Measurements from ENCODE around the gene SYT8. TPM values are rescaled to one million over a fixed set of nuclear protein-coding genes. Genes with fewer than 3 reads are reported as not detected.
"Not testable (repeated sequence)": the region's sequence is repeated elsewhere in the genome, so short reads cannot be mapped to it uniquely, and the experiment has no call there.

Gene SYT8
- total RNA-seq, 1 donor from 2014 or later = not detected

GRCh38 chr11:1877211-1878136 lies 42.7 kb downstream of the SYT8 start:
- peaks cover 2% of the 10 kb centered on the region for H3K36me3 Mint-ChIP-seq (ENCODE audit: low read depth)
- no peak for DNase-seq
- intact Hi-C loops (cut with micrococcal nuclease) = no loop called here
- no peak overlapping the region for H3K4me3 Mint-ChIP-seq
- H3K27me3 Mint-ChIP-seq = no peaks in the 10 kb centered on the region
- H3K27ac Mint-ChIP-seq = peak overlapping the region; percentile 40
- no peaks in the 10 kb centered on the region for H3K9me3 Mint-ChIP-seq
- peaks cover 7% of the 10 kb centered on the region for H3K4me1 Mint-ChIP-seq

- Mint-ChIP-seq H3K4me3 (no peak overlapping the region), H3K4me1 (peaks cover 7% of the 10 kb centered on the region), H3K27ac (no peak overlapping the region), H3K27me3 (no peaks in the 10 kb centered on the region), H3K9me3 (no peaks in the 10 kb centered on the region), H3K36me3 (ENCODE audit: low read depth) (peaks cover 2% of the 10 kb centered on the region)
- intact Hi-C loops (cut with micrococcal nuclease) = no loop called here
- no peak for DNase-seq
Observed at GRCh38 chr11:1878137-1879031, 43.6 kb downstream of the SYT8 start.

- no peaks in the 10 kb centered on the region for H3K27me3 Mint-ChIP-seq
- no peaks in the 10 kb centered on the region for H3K9me3 Mint-ChIP-seq
- H3K36me3 Mint-ChIP-seq (ENCODE audit: low read depth) = peaks cover 2% of the 10 kb centered on the region
- no peak for DNase-seq
- H3K4me3 Mint-ChIP-seq = no peak overlapping the region
- no peak overlapping the region for H3K27ac Mint-ChIP-seq
- intact Hi-C loops (cut with micrococcal nuclease) = no loop called here
- peaks cover 5% of the 10 kb centered on the region for H3K4me1 Mint-ChIP-seq
Observed at GRCh38 chr11:1879342-1879940, 44.7 kb downstream of the SYT8 start.

DNA sequence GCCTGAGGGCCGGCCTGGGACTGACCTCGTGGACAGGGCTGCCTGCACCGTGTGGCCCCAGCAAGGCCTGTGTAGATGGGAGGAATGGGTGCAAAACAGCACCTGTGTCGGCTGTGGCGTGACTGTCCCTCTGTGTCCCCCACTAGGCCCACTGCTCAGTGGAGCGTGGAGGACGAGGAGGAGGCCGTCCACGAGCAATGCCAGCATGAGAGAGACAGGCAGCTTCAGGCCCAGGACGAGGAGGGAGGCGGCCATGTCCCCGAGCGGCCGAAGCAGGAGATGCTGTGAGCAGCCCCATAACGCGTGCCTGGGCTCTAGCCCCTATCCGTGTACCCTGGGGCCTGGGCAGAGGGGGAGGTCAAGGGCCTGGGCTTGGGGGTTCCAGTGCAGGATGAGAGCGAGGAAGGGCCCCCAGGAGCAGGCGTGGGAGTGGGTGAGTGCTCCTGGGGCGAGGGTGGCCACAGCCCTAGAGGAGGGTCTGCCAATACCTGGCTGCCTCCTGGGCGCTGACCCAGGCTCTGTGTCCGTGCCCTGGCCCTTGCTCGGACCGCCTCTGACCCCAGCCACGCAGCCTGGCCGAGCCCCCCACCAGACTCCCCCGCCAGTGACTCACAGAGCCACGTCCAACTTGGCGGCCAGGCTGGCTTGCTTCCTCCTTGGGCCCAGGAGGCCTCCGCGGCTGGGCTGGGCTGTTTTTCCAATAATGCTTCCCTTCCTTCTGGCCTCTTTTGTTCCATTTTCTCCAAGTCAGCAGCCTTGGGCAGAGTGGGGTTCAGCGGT lies 45.3 kb downstream of the SYT8 start:
- intact Hi-C loops (cut with micrococcal nuclease) = loop anchor here (5.0 kb wide), 2 partner anchors 37 to 272 kb away; partner anchors contain the start of gene TNNT3
- Mint-ChIP-seq H3K9me3 (no peaks in the 10 kb centered on the region), H3K4me1 (peaks cover 5% of the 10 kb centered on the region), H3K27me3 (no peaks in the 10 kb centered on the region), H3K27ac (no peak overlapping the region), H3K4me3 (no peak overlapping the region), H3K36me3 (ENCODE audit: low read depth) (peaks cover 2% of the 10 kb centered on the region)
- DNase-seq = no peak

DNA sequence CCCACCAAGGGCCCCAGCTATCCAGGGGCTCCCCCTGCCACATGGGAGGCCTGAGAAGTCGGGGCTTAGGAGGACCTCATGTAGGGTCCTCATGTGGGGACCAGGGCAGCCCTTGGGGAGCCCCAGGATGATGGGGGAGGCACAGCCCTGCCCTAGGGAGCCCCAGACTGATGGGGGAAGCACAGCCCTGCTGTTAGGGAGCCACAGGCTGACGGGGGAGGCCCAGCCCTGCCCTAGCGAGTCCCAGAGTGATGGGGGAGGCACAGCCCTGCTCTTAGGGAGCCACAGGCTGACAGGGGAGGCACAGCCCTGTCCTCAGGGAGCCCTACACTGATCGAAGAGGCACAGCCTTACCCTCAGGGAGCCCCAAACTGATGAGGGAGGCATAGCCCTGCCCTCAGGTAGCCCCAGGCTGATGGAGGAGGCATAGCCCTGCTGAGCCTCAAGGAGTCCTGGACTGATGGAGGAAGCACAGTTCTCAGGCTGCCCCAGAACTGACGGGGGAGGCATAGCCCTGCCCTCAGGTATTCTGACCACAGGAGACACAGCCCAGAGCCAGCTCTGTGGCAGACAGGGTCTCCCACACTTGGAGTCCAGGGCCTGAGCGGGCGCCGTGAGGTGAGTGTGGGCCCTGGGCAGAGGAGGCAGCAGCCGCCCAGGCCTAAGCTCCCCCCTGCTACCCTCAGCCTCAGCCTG lies 46.1 kb downstream of the SYT8 start:
- DNase-seq = peak; percentile 56
- peaks cover 2% of the 10 kb centered on the region for H3K36me3 Mint-ChIP-seq (ENCODE audit: low read depth)
- H3K4me1 Mint-ChIP-seq = peaks cover 4% of the 10 kb centered on the region
- no peaks in the 10 kb centered on the region for H3K27me3 Mint-ChIP-seq
- no peak overlapping the region for H3K4me3 Mint-ChIP-seq
- H3K27ac Mint-ChIP-seq = no peak overlapping the region
- intact Hi-C loops (cut with micrococcal nuclease) = loop anchor here (5.0 kb wide), 2 partner anchors 36 to 271 kb away; partner anchors contain the start of gene TNNT3
- no peaks in the 10 kb centered on the region for H3K9me3 Mint-ChIP-seq

DNA sequence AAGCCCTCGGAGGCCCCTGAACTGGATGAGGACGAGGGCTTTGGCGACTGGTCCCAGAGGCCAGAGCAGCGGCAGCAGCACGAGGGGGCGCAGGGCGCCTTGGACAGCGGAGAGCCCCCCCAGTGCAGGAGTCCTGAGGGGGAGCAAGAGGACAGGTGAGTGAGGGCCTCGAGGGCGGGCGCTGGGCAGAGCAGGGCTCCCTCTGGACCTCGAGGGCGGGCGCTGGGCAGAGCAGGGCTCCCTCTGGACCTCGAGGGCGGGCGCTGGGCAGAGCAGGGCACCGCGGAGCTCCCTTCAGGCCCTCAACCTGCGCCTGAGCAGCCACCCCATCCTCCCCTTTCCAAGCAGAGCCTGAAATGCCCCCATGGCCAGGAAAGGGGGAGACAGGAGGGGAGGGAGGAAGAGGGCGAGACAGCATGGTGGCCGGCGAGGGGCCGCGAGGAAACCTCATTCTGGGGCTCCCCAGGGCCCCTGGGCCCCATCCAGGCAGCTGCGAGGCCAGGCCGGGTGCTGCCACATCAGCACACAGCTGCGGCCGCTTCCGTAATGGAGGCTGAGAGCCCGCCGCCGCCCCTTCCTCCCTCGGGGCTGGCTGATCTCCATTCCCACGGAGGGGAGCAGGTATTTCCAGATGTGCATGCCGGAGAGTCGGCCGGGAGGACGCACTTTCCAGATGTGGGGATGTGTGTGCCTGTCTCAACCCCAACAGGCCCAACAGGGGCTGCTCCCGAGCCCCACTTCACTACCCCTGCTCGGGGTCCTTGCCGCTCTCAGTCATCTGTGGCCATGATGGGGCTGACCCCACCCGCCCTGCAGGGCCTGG lies 46.9 kb downstream of the SYT8 start:
- DNase-seq = peak; percentile 58
- intact Hi-C loops (cut with micrococcal nuclease) = loop anchor here (5.0 kb wide), 2 partner anchors 36 to 271 kb away; partner anchors contain the start of gene TNNT3
- Mint-ChIP-seq H3K4me1 (peaks cover 4% of the 10 kb centered on the region), H3K27ac (no peak overlapping the region), H3K27me3 (no peaks in the 10 kb centered on the region), H3K9me3 (no peaks in the 10 kb centered on the region), H3K4me3 (no peak overlapping the region), H3K36me3 (ENCODE audit: low read depth) (peaks cover 2% of the 10 kb centered on the region)

GRCh38 chr11:1882265-1883238 lies 47.8 kb downstream of the SYT8 start:
- H3K27me3 Mint-ChIP-seq = no peaks in the 10 kb centered on the region
- H3K27ac Mint-ChIP-seq = no peak overlapping the region
- H3K9me3 Mint-ChIP-seq = no peaks in the 10 kb centered on the region
- peak; percentile 92 for DNase-seq
- intact Hi-C loops (cut with micrococcal nuclease) = loop anchor here (5.0 kb wide), 2 partner anchors 35 to 270 kb away; partner anchors contain the start of gene TNNT3
- H3K4me3 Mint-ChIP-seq = no peak overlapping the region
- H3K36me3 Mint-ChIP-seq (ENCODE audit: low read depth) = peaks cover 8% of the 10 kb centered on the region
- H3K4me1 Mint-ChIP-seq = peaks cover 5% of the 10 kb centered on the region

- Mint-ChIP-seq H3K36me3 (ENCODE audit: low read depth) (peaks cover 15% of the 10 kb centered on the region), H3K27me3 (no peaks in the 10 kb centered on the region)
Observed at GRCh38 chr11:1883346-1884302, 48.8 kb downstream of the SYT8 start.

GRCh38 chr11:1884303-1884700 lies 49.5 kb downstream of the SYT8 start:
- DNase-seq = no peak
- no peaks in the 10 kb centered on the region for H3K9me3 Mint-ChIP-seq
- H3K36me3 Mint-ChIP-seq (ENCODE audit: low read depth) = peaks cover 19% of the 10 kb centered on the region
- no peak overlapping the region for H3K27ac Mint-ChIP-seq
- intact Hi-C loops (cut with micrococcal nuclease) = loop anchor here (5.0 kb wide), 2 partner anchors 33 to 268 kb away; partner anchors contain the start of gene TNNT3
- H3K4me3 Mint-ChIP-seq = no peak overlapping the region
- H3K4me1 Mint-ChIP-seq = peaks cover 19% of the 10 kb centered on the region
- no peaks in the 10 kb centered on the region for H3K27me3 Mint-ChIP-seq

More at GRCh38 chr11:1883346-1884302, 48.8 kb downstream of the SYT8 start:
- Mint-ChIP-seq H3K4me3 (no peak overlapping the region), H3K4me1 (peaks cover 15% of the 10 kb centered on the region), H3K27ac (no peak overlapping the region), H3K9me3 (no peaks in the 10 kb centered on the region)
- no peak for DNase-seq
- intact Hi-C loops (cut with micrococcal nuclease) = loop anchor here (5.0 kb wide), 2 partner anchors 34 to 269 kb away; partner anchors contain the start of gene TNNT3

- intact Hi-C loops (cut with micrococcal nuclease); H3K27me3 Mint-ChIP-seq; DNase-seq; H3K9me3 Mint-ChIP-seq; H3K27ac Mint-ChIP-seq; H3K4me3 Mint-ChIP-seq: not testable (repeated sequence)
- Mint-ChIP-seq H3K36me3 (ENCODE audit: low read depth) (peaks cover 18% of the 10 kb centered on the region), H3K4me1 (peaks cover 19% of the 10 kb centered on the region)
Observed at GRCh38 chr11:1886551-1886950, 51.8 kb downstream of the SYT8 start.
